GM19099 (cell line): Measurements from ENCODE around the gene MAP2K3.

ENCODE experiments used
- POLR2A ChIP-seq: IDR thresholded peaks from 3 replicates; pipeline ENCODE4 v1.6.1; 2011; ENCODE audit warnings: low read depth; ENCODE audit not compliant: insufficient read length; ENCODE audit errors: extremely low read depth

Gene MAP2K3

DNA sequence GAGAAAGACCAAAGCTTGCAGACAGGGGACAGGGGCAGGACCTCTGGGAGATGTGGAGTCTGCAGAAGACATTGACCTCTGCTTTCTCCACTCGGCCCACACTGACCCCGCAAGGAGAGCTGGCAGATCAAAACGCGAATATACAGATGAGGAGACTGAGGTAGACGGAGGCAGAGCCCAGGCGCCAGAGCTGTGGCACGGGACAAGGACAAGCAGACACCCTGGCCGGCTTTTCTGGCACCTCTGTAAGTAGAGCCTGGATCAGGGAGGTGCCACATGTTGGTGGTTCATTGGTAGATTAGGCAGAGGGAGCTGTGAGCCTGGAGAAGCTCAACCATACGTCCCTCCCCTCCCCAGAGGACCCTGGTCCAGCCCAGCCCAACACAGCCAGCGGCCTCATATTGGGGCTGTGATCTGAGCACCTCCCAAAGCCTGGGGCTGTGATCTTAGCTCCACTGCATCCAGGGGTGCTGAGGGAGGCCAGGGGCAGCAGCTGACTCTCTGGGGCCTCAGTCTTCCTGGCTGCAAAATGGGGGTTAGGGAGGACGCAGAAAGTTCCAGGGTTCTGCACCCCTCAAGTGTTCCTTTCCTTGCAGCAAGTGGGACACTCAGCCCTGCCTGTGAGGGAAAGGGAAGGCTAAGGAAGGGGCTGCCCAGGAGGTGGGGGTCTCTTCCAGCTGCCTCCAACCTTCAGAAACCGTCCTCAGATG, 35.3 kb upstream of the MAP2K3 start:
- TF ChIP-seq POLR2A, result no peak

GRCh38 chr17:21249920-21250703, 34.4 kb upstream of the MAP2K3 start:
- TF ChIP-seq POLR2A, result no peak

- TF ChIP-seq POLR2A, result no peak
Measured at GRCh38 chr17:21250854-21251253, 33.7 kb upstream of the MAP2K3 start.

- TF ChIP-seq POLR2A, result no peak
Measured at GRCh38 chr17:21251337-21252010, 33.0 kb upstream of the MAP2K3 start.

GRCh38 chr17:21252289-21252795, 32.2 kb upstream of the MAP2K3 start:
- no peak for TF ChIP-seq POLR2A

- peak; percentile 28 for TF ChIP-seq POLR2A
Measured at GRCh38 chr17:21252796-21253645, 31.5 kb upstream of the MAP2K3 start, which contains the start of gene NATD1. NATD1 (minus strand) TSS chr17:21253410; CDS start chr17:21253264, 146 bp downstream.

DNA sequence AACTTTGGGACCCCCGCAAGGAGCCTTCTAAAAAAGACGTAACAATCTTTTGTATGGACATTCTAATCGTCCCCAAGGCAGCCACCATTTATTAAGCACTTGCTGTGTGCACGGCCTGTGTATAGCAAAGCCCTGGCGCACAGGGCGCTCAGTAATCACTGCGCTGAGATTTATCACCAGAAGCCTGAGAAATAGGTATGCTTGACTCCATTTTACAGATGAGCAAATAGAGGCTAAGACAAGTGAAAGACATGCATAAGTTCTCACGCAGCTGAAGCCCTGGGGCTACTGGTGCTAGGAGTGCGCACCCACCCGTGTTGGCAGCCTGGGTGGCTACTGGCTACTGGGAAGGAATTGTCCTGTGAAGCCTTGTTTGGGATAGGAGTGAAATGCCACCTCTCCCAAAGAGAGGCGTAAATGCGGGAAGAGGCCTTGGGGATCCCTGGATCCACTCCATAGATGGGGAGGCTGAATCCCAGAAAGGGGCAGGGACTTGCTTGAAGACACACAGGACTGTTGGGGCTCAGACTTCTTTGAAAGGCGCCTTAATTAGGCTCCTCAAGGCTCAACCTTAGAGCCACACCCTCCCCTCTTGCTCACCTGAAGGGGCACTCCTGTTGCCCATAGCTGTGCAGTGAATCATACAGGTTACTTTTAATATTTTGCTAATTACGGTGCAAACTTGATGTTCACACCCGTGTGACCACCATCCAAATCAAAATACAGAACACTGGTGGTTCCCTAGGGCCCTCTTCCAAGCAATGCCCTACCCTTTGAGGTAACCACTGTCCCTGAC, 30.7 kb upstream of the MAP2K3 start:
- TF ChIP-seq POLR2A, result no peak

DNA sequence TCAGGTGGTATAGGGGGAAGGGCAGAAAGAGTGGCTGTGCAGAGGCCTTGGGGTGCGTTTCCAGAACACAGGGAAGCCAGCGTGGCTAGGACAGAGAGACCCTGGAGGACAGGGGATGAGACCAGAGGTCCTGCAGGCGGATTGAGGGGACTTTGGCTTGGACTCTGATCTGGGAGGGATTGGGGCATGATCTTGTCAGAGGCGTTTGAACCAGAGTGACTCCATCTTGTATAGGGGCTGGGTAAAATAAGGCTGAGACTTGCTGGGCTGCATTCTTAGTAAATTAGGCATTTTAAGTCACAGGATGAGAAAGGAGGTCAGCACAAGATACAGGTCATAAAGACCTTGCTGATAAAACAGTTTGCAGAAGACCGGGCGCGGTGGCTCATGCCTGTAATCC, 25.9 kb upstream of the MAP2K3 start:
- TF ChIP-seq POLR2A, result no peak

DNA sequence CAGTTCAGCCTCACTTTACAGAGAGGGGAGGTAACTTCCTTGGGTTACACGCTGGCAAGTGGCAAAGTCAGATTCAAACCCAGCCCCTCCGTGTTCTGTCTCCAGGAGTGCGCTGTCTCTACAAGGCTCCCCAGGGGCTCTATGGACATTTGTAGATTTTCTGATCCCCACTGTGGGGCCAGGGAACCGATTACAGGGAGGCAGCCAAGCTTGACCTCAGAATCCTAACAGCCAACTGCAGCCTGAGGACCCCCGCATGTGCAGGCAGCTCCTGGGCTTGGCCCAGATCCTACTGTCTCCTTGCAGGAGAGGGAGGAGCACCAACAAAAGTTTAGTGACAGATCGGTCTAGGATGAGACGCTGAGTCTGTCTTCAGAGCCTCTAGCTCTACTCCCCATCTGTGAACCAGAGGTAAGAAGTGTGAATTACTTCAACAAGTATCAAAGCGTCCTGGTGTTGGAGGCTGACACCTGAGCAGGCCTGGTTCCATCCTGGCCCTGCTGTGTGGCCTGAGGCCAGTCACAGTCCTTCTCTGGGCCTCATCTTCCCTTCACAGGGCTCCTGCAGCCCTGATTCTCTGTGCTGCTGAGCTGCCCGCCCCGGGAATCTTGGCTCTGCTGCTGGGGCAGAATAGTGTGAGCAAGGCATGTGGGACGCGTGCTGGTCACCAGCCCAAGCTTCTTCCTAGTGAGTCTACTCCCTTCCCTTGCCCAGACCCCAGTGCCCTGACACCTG, 22.1 kb upstream of the MAP2K3 start:
- TF ChIP-seq POLR2A, result no peak

GRCh38 chr17:21263376-21263775, 21.1 kb upstream of the MAP2K3 start:
- no peak for TF ChIP-seq POLR2A

GRCh38 chr17:21268596-21269188, 15.8 kb upstream of the MAP2K3 start:
- TF ChIP-seq POLR2A, result no peak

DNA sequence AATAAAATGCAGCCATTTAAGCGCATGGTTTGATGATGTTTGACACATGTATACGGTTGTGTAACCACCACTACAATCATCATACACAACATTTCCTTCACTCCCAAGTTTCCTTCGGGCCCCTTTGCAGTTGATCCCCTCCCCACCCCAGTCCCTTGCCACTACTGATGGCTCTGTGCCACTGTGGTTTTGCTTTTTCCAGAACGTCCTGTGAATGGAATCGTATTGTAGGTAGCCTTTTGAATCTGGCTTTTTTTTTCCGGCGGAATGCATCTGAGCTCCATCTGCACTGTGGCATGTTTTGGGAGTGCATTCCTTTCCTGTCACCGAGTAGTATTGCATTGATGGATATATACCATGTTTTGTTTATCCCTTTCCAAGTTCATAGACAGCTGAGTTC, 15.1 kb upstream of the MAP2K3 start:
- TF ChIP-seq POLR2A, result no peak
